Kidney (tissue), 14 donors: Measurements from ENCODE around the gene PGAP6. TPM values are rescaled to one million over a fixed set of nuclear protein-coding genes. Genes with fewer than 3 reads are reported as not detected.
"Not testable (repeated sequence)": the region's sequence is repeated elsewhere in the genome, so short reads cannot be mapped to it uniquely, and the experiment has no call there.

Experiments used
- DNase-seq, 5 donors: peaks; one replicate each; pipeline ENCODE4 v3.0.0-alpha.2; 2013 to 2020
- FAIRE-seq: peaks from 2 replicates; lab custom pipeline; 2012; peaks lifted over from hg19 to GRCh38; lab: Jason Lieb, UNC
- H3K27ac ChIP-seq, 2 donors: one replicate each; pipeline ENCODE4 v1.7.0; 2013; ENCODE audit warnings: low read depth in 2 of 2, low read length in 2 of 2, inconsistent platforms in 1 of 2
- H3K27me3 ChIP-seq: one replicate; pipeline ENCODE4 v1.7.1; 2013; ENCODE audit warnings: low read length, inconsistent platforms; ENCODE audit not compliant: control insufficient read depth, insufficient read depth
- H3K36me3 ChIP-seq, 3 donors: one replicate each; pipeline versions ENCODE4 v1.7.0 to v1.7.1; 2013; ENCODE audit warnings: low read length in 3 of 3, control low read depth in 1 of 3, inconsistent platforms in 1 of 3; ENCODE audit not compliant: insufficient read depth in 3 of 3, control insufficient read depth in 2 of 3
- H3K4me1 ChIP-seq, 3 donors: one replicate each; pipeline versions ENCODE4 v1.7.0 to v1.7.1; 2013; ENCODE audit warnings: low read length in 3 of 3, inconsistent platforms in 1 of 3, low read depth in 1 of 3; ENCODE audit not compliant: control insufficient read depth in 2 of 3, insufficient read depth in 2 of 3
- H3K4me3 ChIP-seq, 3 donors: one replicate each; pipeline versions ENCODE4 v1.7.0 to v1.8.1; 2013; ENCODE audit warnings: low read length in 3 of 3, control low read depth in 1 of 3, inconsistent platforms in 1 of 3
- H3K9ac ChIP-seq, 3 donors: one replicate each; pipeline versions ENCODE4 v1.7.0 to v1.7.1; 2013; ENCODE audit warnings: low read length in 3 of 3, control low read depth in 1 of 3, inconsistent platforms in 1 of 3
- H3K9me3 ChIP-seq, 3 donors: one replicate each; pipeline versions ENCODE4 v1.7.0 to v1.7.1; 2013; ENCODE audit warnings: low read length in 3 of 3, control low read depth in 1 of 3, inconsistent platforms in 1 of 3; ENCODE audit not compliant: control insufficient read depth in 2 of 3, insufficient read depth in 1 of 3
- CTCF ChIP-seq: IDR thresholded peaks from 3 replicates; pipeline ENCODE4 v1.5.1; 2012; ENCODE audit warnings: mild to moderate bottlenecking, moderate library complexity, borderline replicate concordance; ENCODE audit not compliant: insufficient read depth; ENCODE audit errors: extremely low read depth
- intact Hi-C: fragments of 100-400 bp; cut with DNase I; formaldehyde crosslinking; loops from one replicate; pipeline ENCODE4 v1.11.1; 2022
- polyA plus RNA-seq: library from polyadenylated mRNA; stranded (reverse); fragments of 350-450 nt; fragmentation: Illumina TruSeq; extraction: RNeasy Lipid Tissue Mini Kit (QIAGEN cat#74804); gene quantifications from one replicate; pipeline ENCODE4 v1.2.3, GENCODE V29; 2014; ENCODE audit warnings: low read depth, low replicate concordance; ENCODE audit not compliant: insufficient read depth
- total RNA-seq: library from RNA; stranded (reverse); fragmentation: NEBNext Ultra II Directional; extraction: Animal tissue kit (Norgen Biotek cat#: 25700); gene quantifications from one replicate; pipeline ENCODE4 v1.2.1, GENCODE V29; 2021
- donor health status: control.
- donor health status: control.
- donor health status: control.
- donor health status: control.
- donor health status: control.
- donor health status: DM: yes; HTN: yes; CAD: no.
- donor health status: Normal renal cell carcinoma (clear cell type).

PGAP6 gene
- total and polyA plus RNA-seq, 2 donors from 2014 or later, result 65.0 to 144 TPM

GRCh38 chr16:349211-349610 is 32.6 kb downstream of the PGAP6 start:
- H3K9ac ChIP-seq, result no peak overlapping the region
- TF ChIP-seq CTCF, result no peak
- peaks cover 0 to 8% (median 0%) of the 10 kb centered on the region in 3 donors for H3K4me1 ChIP-seq
- FAIRE-seq (no peak), DNase-seq (peak in 3 of 5 donors; percentile 39 to 67 (median 65))
- no peaks in the 10 kb centered on the region for H3K27me3 ChIP-seq
- no peaks in the 10 kb centered on the region for H3K9me3 ChIP-seq
- H3K36me3 ChIP-seq, result peaks cover 0 to 9% (median 6%) of the 10 kb centered on the region in 3 donors
- no peak overlapping the region for H3K27ac ChIP-seq
- H3K4me3 ChIP-seq, result no peak overlapping the region
- intact Hi-C loops, result no loop called here

GRCh38 chr16:348495-348894 is 33.3 kb downstream of the PGAP6 start:
- H3K4me3 ChIP-seq, H3K9me3 ChIP-seq, H3K9ac ChIP-seq, intact Hi-C loops, H3K27me3 ChIP-seq, H3K27ac ChIP-seq, DNase-seq, FAIRE-seq, H3K4me1 ChIP-seq, H3K36me3 ChIP-seq: not testable (repeated sequence)

GRCh38 chr16:347203-347602 is 34.6 kb downstream of the PGAP6 start:
- intact Hi-C loops, result no loop called here
- no peak overlapping the region for H3K27ac ChIP-seq
- no peaks in the 10 kb centered on the region for H3K9me3 ChIP-seq
- FAIRE-seq (no peak), DNase-seq (no peak)
- no peak overlapping the region for H3K9ac ChIP-seq
- H3K36me3 ChIP-seq, result peaks cover 0 to 9% (median 6%) of the 10 kb centered on the region in 3 donors
- peaks cover 0 to 4% (median 0%) of the 10 kb centered on the region in 3 donors for H3K4me1 ChIP-seq
- no peak overlapping the region for H3K4me3 ChIP-seq
- H3K27me3 ChIP-seq, result no peaks in the 10 kb centered on the region
- no peak for TF ChIP-seq CTCF

GRCh38 chr16:346587-346986 is 35.2 kb downstream of the PGAP6 start:
- FAIRE-seq (no peak), DNase-seq (no peak)
- no peak overlapping the region for H3K9ac ChIP-seq
- H3K4me3 ChIP-seq, result no peak overlapping the region
- peaks cover 0 to 9% (median 6%) of the 10 kb centered on the region in 3 donors for H3K36me3 ChIP-seq
- intact Hi-C loops, result no loop called here
- no peak for TF ChIP-seq CTCF
- peaks cover 0 to 4% (median 0%) of the 10 kb centered on the region in 3 donors for H3K4me1 ChIP-seq
- no peaks in the 10 kb centered on the region for H3K9me3 ChIP-seq
- no peaks in the 10 kb centered on the region for H3K27me3 ChIP-seq
- no peak overlapping the region for H3K27ac ChIP-seq
